ENCODE data around the gene MOK.

The MOK gene

GRCh38 chr14:102239231-102239630 is 65.7 kb downstream of the MOK start:
- peaks cover 0 to 7% (median 2%) of the 10 kb centered on the region in 4 experiments for H3K4me1 ChIP-seq (ENCODE audit: control extremely low read depth in 1 of 4, control insufficient read depth in 4 of 4, insufficient read depth in 4 of 4, low read length in 3 of 4)
- 100% methylated on average over 4 of the region's 4 CpGs for WGBS (ENCODE audit: insufficient coverage)
- CTCF ChIA-PET = interaction anchor here (4.2 kb wide), 1 partner anchor 76 kb away, joined by 34 read pairs; no protein-coding TSS in a partner anchor
- no peak overlapping the region for H3K27ac ChIP-seq (ENCODE audit: insufficient read depth in 1 of 2, low read depth in 1 of 2, low read length in 2 of 2, poor library complexity in 1 of 2, severe bottlenecking in 2 of 2)
- no peak for DNase-seq
- peaks cover 0 to 1% (median 0%) of the 10 kb centered on the region in 5 experiments for H3K9me3 ChIP-seq (ENCODE audit: control extremely low read depth in 1 of 5, control insufficient read depth in 4 of 5, insufficient read depth in 2 of 5, low read depth in 1 of 5, low read length in 4 of 5)
- H3K4me3 ChIP-seq (ENCODE audit: control insufficient read depth in 1 of 7, extremely low read depth in 1 of 7, insufficient read depth in 4 of 7, low read depth in 2 of 7, low read length in 6 of 7) = no peak overlapping the region
- no peaks in the 10 kb centered on the region for H3K36me3 ChIP-seq (ENCODE audit: control insufficient read depth in 4 of 4, insufficient read depth in 4 of 4, low read length in 3 of 4)
- POLR2A ChIA-PET = no interaction called here
- no peaks in the 10 kb centered on the region for H3K27me3 ChIP-seq (replicated peaks in 2 of 5; ENCODE audit: control insufficient read depth in 4 of 5, insufficient read depth in 5 of 5, low read length in 4 of 5)

- Histone ChIP-seq H3K36me3 (ENCODE audit: control insufficient read depth in 4 of 4, insufficient read depth in 4 of 4, low read length in 3 of 4) (no peaks in the 10 kb centered on the region), H3K27me3 (replicated peaks in 2 of 5; ENCODE audit: control insufficient read depth in 4 of 5, insufficient read depth in 5 of 5, low read length in 4 of 5) (no peaks in the 10 kb centered on the region), H3K4me3 (ENCODE audit: control insufficient read depth in 1 of 7, extremely low read depth in 1 of 7, insufficient read depth in 4 of 7, low read depth in 2 of 7, low read length in 6 of 7) (no peak overlapping the region), H3K27ac (ENCODE audit: insufficient read depth in 1 of 2, low read depth in 1 of 2, low read length in 2 of 2, poor library complexity in 1 of 2, severe bottlenecking in 2 of 2) (no peak overlapping the region), H3K4me1 (ENCODE audit: control extremely low read depth in 1 of 4, control insufficient read depth in 4 of 4, insufficient read depth in 4 of 4, low read length in 3 of 4) (peaks cover 0 to 7% (median 2%) of the 10 kb centered on the region in 4 experiments), H3K9me3 (ENCODE audit: control extremely low read depth in 1 of 5, control insufficient read depth in 4 of 5, insufficient read depth in 2 of 5, low read depth in 1 of 5, low read length in 4 of 5) (peaks cover 0 to 1% (median 0%) of the 10 kb centered on the region in 5 experiments)
- CTCF ChIA-PET = interaction anchor here (1.1 to 4.2 kb wide), 2 partner anchors 22 to 76 kb away, joined by 3 to 34 read pairs; no protein-coding TSS in a partner anchor
- POLR2A ChIA-PET = no interaction called here
- WGBS (ENCODE audit: insufficient coverage) = 94% methylated on average over 3 of the region's 3 CpGs
- DNase-seq = no peak
Measured at GRCh38 chr14:102238766-102239165, 66.2 kb downstream of the MOK start.

- peaks cover 0 to 7% (median 2%) of the 10 kb centered on the region in 4 experiments for H3K4me1 ChIP-seq (ENCODE audit: control extremely low read depth in 1 of 4, control insufficient read depth in 4 of 4, insufficient read depth in 4 of 4, low read length in 3 of 4)
- H3K27ac ChIP-seq (ENCODE audit: insufficient read depth in 1 of 2, low read depth in 1 of 2, low read length in 2 of 2, poor library complexity in 1 of 2, severe bottlenecking in 2 of 2) = no peak overlapping the region
- CTCF ChIA-PET = interaction anchor here (1.1 to 4.2 kb wide), 2 partner anchors 21 to 77 kb away, joined by 3 to 34 read pairs; no protein-coding TSS in a partner anchor
- no peak for DNase-seq
- H3K9me3 ChIP-seq (ENCODE audit: control extremely low read depth in 1 of 5, control insufficient read depth in 4 of 5, insufficient read depth in 2 of 5, low read depth in 1 of 5, low read length in 4 of 5) = no peaks in the 10 kb centered on the region
- WGBS (ENCODE audit: insufficient coverage) = 83% methylated on average over 4 of the region's 4 CpGs
- H3K36me3 ChIP-seq (ENCODE audit: control insufficient read depth in 4 of 4, insufficient read depth in 4 of 4, low read length in 3 of 4) = no peaks in the 10 kb centered on the region
- H3K27me3 ChIP-seq (replicated peaks in 2 of 5; ENCODE audit: control insufficient read depth in 4 of 5, insufficient read depth in 5 of 5, low read length in 4 of 5) = no peaks in the 10 kb centered on the region
- POLR2A ChIA-PET = interaction anchor here (0.6 kb wide), 1 partner anchor 95 kb away, joined by 3 read pairs; no protein-coding TSS in a partner anchor
- no peak overlapping the region for H3K4me3 ChIP-seq (ENCODE audit: control insufficient read depth in 1 of 7, extremely low read depth in 1 of 7, insufficient read depth in 4 of 7, low read depth in 2 of 7, low read length in 6 of 7)
Measured at GRCh38 chr14:102238131-102238530, 66.8 kb downstream of the MOK start.

DNA sequence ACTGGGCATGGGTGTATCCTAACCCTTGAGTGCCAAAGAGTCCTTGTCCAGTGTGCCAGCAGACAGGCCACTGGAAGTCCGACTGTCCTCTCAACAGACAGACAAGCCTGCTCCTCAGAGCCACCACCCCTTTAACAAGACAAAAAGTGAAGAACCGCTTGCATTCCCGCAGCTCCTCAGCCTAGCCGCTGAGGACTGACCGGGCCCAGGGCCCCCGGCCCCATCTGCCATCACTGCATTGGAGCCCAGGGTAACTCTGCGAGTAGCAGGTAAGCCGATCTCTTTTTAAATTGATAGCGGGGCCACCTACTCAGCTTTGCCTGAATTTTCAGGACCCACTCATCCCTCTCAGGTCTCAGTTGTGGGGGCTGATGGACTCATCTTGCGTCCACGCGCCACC is 68.9 kb downstream of the MOK start:
- H3K27ac ChIP-seq (ENCODE audit: insufficient read depth in 1 of 2, low read depth in 1 of 2, low read length in 2 of 2, poor library complexity in 1 of 2, severe bottlenecking in 2 of 2) = no peak overlapping the region
- CTCF ChIA-PET = interaction anchor here (0.9 to 4.2 kb wide), 4 partner anchors 14 to 83 kb away, joined by 4 to 34 read pairs (median 7); partner anchors contain the start of gene ZNF839
- H3K4me1 ChIP-seq (ENCODE audit: control extremely low read depth in 1 of 4, control insufficient read depth in 4 of 4, insufficient read depth in 4 of 4, low read length in 3 of 4) = peaks cover 0 to 7% (median 2%) of the 10 kb centered on the region in 4 experiments
- no peaks in the 10 kb centered on the region for H3K36me3 ChIP-seq (ENCODE audit: control insufficient read depth in 4 of 4, insufficient read depth in 4 of 4, low read length in 3 of 4)
- 98% methylated on average over 12 of the region's 12 CpGs for WGBS (ENCODE audit: insufficient coverage)
- H3K27me3 ChIP-seq (replicated peaks in 2 of 5; ENCODE audit: control insufficient read depth in 4 of 5, insufficient read depth in 5 of 5, low read length in 4 of 5) = no peaks in the 10 kb centered on the region
- no peaks in the 10 kb centered on the region for H3K9me3 ChIP-seq (ENCODE audit: control extremely low read depth in 1 of 5, control insufficient read depth in 4 of 5, insufficient read depth in 2 of 5, low read depth in 1 of 5, low read length in 4 of 5)
- POLR2A ChIA-PET = no interaction called here
- H3K4me3 ChIP-seq (ENCODE audit: control insufficient read depth in 1 of 7, extremely low read depth in 1 of 7, insufficient read depth in 4 of 7, low read depth in 2 of 7, low read length in 6 of 7) = no peak overlapping the region
- DNase-seq = no peak

GRCh38 chr14:102235275-102235897 is 69.6 kb downstream of the MOK start:
- no peak overlapping the region for H3K27ac ChIP-seq (ENCODE audit: insufficient read depth in 1 of 2, low read depth in 1 of 2, low read length in 2 of 2, poor library complexity in 1 of 2, severe bottlenecking in 2 of 2)
- WGBS (ENCODE audit: insufficient coverage) = 40% methylated on average over 16 of the region's 19 CpGs
- peak overlapping the region in 6 of 7 experiments; percentile 23 to 70 (median 46) for H3K4me3 ChIP-seq (ENCODE audit: control insufficient read depth in 1 of 7, extremely low read depth in 1 of 7, insufficient read depth in 4 of 7, low read depth in 2 of 7, low read length in 6 of 7)
- no peaks in the 10 kb centered on the region for H3K27me3 ChIP-seq (replicated peaks in 2 of 5; ENCODE audit: control insufficient read depth in 4 of 5, insufficient read depth in 5 of 5, low read length in 4 of 5)
- H3K9me3 ChIP-seq (ENCODE audit: control extremely low read depth in 1 of 5, control insufficient read depth in 4 of 5, insufficient read depth in 2 of 5, low read depth in 1 of 5, low read length in 4 of 5) = no peaks in the 10 kb centered on the region
- peaks cover 0 to 7% (median 2%) of the 10 kb centered on the region in 4 experiments for H3K4me1 ChIP-seq (ENCODE audit: control extremely low read depth in 1 of 4, control insufficient read depth in 4 of 4, insufficient read depth in 4 of 4, low read length in 3 of 4)
- POLR2A ChIA-PET = no interaction called here
- peak; percentile 75 to 89 (median 88) for DNase-seq
- H3K36me3 ChIP-seq (ENCODE audit: control insufficient read depth in 4 of 4, insufficient read depth in 4 of 4, low read length in 3 of 4) = no peaks in the 10 kb centered on the region
- CTCF ChIA-PET = interaction anchor here (0.9 to 4.2 kb wide), 3 partner anchors 13 to 84 kb away, joined by 4 to 34 read pairs (median 4); partner anchors contain the start of gene ZNF839

GRCh38 chr14:102234331-102235264 is 70.4 kb downstream of the MOK start:
- CTCF ChIA-PET = no interaction called here
- POLR2A ChIA-PET = no interaction called here
- no peak overlapping the region for H3K27ac ChIP-seq (ENCODE audit: insufficient read depth in 1 of 2, low read depth in 1 of 2, low read length in 2 of 2, poor library complexity in 1 of 2, severe bottlenecking in 2 of 2)
- H3K4me3 ChIP-seq (ENCODE audit: control insufficient read depth in 1 of 7, extremely low read depth in 1 of 7, insufficient read depth in 4 of 7, low read depth in 2 of 7, low read length in 6 of 7) = peak overlapping the region in 6 of 7 experiments; percentile 23 to 70 (median 46)
- WGBS (ENCODE audit: insufficient coverage) = 68% methylated on average over 30 of the region's 34 CpGs
- no peaks in the 10 kb centered on the region for H3K9me3 ChIP-seq (ENCODE audit: control extremely low read depth in 1 of 5, control insufficient read depth in 4 of 5, insufficient read depth in 2 of 5, low read depth in 1 of 5, low read length in 4 of 5)
- peaks cover 0 to 7% (median 2%) of the 10 kb centered on the region in 4 experiments for H3K4me1 ChIP-seq (ENCODE audit: control extremely low read depth in 1 of 4, control insufficient read depth in 4 of 4, insufficient read depth in 4 of 4, low read length in 3 of 4)
- no peaks in the 10 kb centered on the region for H3K27me3 ChIP-seq (replicated peaks in 2 of 5; ENCODE audit: control insufficient read depth in 4 of 5, insufficient read depth in 5 of 5, low read length in 4 of 5)
- DNase-seq = peak in 2 of 3 donors; percentile 23 to 36
- H3K36me3 ChIP-seq (ENCODE audit: control insufficient read depth in 4 of 4, insufficient read depth in 4 of 4, low read length in 3 of 4) = no peaks in the 10 kb centered on the region

Measured in common myeloid progenitor, CD34-positive (primary cell).